Measurements from ENCODE around the gene NDUFV1.
"Not testable (repeated sequence)": the region's sequence is repeated elsewhere in the genome, so short reads cannot be mapped to it uniquely, and the experiment has no call there.

Gene NDUFV1

DNA sequence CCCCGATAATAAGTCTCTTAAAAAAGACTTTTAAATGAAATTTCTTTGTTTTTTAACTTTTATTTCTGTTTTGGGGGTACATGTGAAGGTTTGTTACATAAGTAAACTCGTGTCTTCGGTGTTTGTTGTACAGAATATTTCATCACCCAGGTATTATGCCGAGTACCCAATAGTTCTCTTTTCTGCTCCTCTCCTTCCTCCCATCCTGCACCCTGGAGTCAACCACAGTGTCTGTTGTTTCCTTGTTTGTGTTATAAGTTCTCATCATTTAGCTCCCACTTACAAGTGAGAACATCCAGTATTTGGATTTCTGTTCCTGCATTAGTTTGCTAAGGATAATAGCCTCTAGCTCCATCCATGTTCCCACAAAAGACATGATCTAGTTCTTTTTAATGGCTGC, 24.7 kb upstream of the NDUFV1 start:
- Mint-ChIP-seq H3K27me3 (ENCODE audit: low read depth) (peaks cover 20% of the 10 kb centered on the region), H3K9me3 (no peaks in the 10 kb centered on the region), H3K4me3 (peak overlapping the region; percentile 96), H3K27ac (no peak overlapping the region), H3K36me3 (ENCODE audit: low read depth) (peaks cover 19% of the 10 kb centered on the region), H3K4me1 (ENCODE audit: low read depth) (peaks cover 34% of the 10 kb centered on the region)
- DNase-seq (ENCODE audit: low spot score), result no peak

DNA sequence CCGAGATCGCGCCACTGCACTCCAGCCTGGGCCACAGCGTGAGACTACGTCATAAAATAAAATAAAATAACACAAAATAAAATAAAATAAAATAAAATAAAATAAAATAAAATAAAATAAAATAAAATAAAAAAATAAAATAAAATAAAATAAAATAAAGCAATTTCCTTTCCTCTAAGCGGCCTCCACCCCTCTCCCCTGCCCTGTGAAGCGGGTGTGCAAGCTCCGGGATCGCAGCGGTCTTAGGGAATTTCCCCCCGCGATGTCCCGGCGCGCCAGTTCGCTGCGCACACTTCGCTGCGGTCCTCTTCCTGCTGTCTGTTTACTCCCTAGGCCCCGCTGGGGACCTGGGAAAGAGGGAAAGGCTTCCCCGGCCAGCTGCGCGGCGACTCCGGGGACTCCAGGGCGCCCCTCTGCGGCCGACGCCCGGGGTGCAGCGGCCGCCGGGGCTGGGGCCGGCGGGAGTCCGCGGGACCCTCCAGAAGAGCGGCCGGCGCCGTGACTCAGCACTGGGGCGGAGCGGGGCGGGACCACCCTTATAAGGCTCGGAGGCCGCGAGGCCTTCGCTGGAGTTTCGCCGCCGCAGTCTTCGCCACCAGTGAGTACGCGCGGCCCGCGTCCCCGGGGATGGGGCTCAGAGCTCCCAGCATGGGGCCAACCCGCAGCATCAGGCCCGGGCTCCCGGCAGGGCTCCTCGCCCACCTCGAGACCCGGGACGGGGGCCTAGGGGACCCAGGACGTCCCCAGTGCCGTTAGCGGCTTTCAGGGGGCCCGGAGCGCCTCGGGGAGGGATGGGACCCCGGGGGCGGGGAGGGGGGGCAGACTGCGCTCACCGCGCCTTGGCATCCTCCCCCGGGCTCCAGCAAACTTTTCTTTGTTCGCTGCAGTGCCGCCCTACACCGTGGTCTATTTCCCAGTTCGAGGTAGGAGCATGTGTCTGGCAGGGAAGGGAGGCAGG, 23.2 kb upstream of the NDUFV1 start, which contains the start of gene GSTP1:
TSS of gene GSTP1 (plus strand) at position 566 of the 958 bp plus-strand sequence. CDS start at position 598, 32 bp downstream.
- DNase-seq (ENCODE audit: low spot score), result peak; percentile 83
- peaks cover 23% of the 10 kb centered on the region for H3K36me3 Mint-ChIP-seq (ENCODE audit: low read depth)
- peak within 1 kb of the TSS; percentile 94 for H3K27ac Mint-ChIP-seq
- H3K4me1 Mint-ChIP-seq (ENCODE audit: low read depth), result peaks cover 36% of the 10 kb centered on the region
- peak within 1 kb of the TSS; percentile 96 for H3K4me3 Mint-ChIP-seq
- peaks cover 20% of the 10 kb centered on the region for H3K27me3 Mint-ChIP-seq (ENCODE audit: low read depth)
- no peaks in the 10 kb centered on the region for H3K9me3 Mint-ChIP-seq

DNA sequence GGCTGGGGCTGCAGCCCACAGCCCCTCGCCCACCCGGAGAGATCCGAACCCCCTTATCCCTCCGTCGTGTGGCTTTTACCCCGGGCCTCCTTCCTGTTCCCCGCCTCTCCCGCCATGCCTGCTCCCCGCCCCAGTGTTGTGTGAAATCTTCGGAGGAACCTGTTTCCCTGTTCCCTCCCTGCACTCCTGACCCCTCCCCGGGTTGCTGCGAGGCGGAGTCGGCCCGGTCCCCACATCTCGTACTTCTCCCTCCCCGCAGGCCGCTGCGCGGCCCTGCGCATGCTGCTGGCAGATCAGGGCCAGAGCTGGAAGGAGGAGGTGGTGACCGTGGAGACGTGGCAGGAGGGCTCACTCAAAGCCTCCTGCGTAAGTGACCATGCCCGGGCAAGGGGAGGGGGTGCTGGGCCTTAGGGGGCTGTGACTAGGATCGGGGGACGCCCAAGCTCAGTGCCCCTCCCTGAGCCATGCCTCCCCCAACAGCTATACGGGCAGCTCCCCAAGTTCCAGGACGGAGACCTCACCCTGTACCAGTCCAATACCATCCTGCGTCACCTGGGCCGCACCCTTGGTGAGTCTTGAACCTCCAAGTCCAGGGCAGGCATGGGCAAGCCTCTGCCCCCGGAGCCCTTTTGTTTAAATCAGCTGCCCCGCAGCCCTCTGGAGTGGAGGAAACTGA, 22.4 kb upstream of the NDUFV1 start:
- peaks cover 23% of the 10 kb centered on the region for H3K36me3 Mint-ChIP-seq (ENCODE audit: low read depth)
- H3K9me3 Mint-ChIP-seq, result no peaks in the 10 kb centered on the region
- peak overlapping the region; percentile 79 for H3K27ac Mint-ChIP-seq
- peaks cover 16% of the 10 kb centered on the region for H3K27me3 Mint-ChIP-seq (ENCODE audit: low read depth)
- H3K4me1 Mint-ChIP-seq (ENCODE audit: low read depth), result peaks cover 32% of the 10 kb centered on the region
- H3K4me3 Mint-ChIP-seq, result peak overlapping the region; percentile 77
- DNase-seq (ENCODE audit: low spot score), result peak; percentile 24

DNA sequence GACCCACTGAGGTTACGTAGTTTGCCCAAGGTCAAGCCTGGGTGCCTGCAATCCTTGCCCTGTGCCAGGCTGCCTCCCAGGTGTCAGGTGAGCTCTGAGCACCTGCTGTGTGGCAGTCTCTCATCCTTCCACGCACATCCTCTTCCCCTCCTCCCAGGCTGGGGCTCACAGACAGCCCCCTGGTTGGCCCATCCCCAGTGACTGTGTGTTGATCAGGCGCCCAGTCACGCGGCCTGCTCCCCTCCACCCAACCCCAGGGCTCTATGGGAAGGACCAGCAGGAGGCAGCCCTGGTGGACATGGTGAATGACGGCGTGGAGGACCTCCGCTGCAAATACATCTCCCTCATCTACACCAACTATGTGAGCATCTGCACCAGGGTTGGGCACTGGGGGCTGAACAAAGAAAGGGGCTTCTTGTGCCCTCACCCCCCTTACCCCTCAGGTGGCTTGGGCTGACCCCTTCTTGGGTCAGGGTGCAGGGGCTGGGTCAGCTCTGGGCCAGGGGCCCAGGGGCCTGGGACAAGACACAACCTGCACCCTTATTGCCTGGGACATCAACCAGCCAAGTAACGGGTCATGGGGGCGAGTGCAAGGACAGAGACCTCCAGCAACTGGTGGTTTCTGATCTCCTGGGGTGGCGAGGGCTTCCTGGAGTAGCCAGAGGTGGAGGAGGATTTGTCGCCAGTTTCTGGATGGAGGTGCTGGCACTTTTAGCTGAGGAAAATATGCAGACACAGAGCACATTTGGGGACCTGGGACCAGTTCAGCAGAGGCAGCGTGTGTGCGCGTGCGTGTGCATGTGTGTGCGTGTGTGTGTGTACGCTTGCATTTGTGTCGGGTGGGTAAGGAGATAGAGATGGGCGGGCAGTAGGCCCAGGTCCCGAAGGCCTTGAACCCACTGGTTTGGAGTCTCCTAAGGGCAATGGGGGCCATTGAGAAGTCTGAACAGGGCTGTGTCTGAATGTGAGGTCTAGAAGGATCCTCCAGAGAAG, 21.6 kb upstream of the NDUFV1 start:
- DNase-seq (ENCODE audit: low spot score), result no peak

DNA sequence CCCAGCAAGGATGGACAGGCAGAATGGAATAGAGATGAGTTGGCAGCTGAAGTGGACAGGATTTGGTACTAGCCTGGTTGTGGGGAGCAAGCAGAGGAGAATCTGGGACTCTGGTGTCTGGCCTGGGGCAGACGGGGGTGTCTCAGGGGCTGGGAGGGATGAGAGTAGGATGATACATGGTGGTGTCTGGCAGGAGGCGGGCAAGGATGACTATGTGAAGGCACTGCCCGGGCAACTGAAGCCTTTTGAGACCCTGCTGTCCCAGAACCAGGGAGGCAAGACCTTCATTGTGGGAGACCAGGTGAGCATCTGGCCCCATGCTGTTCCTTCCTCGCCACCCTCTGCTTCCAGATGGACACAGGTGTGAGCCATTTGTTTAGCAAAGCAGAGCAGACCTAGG, 20.8 kb upstream of the NDUFV1 start:
- Mint-ChIP-seq H3K4me3 (no peak overlapping the region), H3K36me3 (ENCODE audit: low read depth) (peaks cover 23% of the 10 kb centered on the region), H3K9me3 (no peaks in the 10 kb centered on the region), H3K27me3 (ENCODE audit: low read depth) (peaks cover 8% of the 10 kb centered on the region), H3K4me1 (ENCODE audit: low read depth) (peaks cover 25% of the 10 kb centered on the region), H3K27ac (peak overlapping the region; percentile 23)
- DNase-seq (ENCODE audit: low spot score), result no peak

More for the DNA sequence above, 21.6 kb upstream of the NDUFV1 start:
- H3K4me1 Mint-ChIP-seq (ENCODE audit: low read depth), result peaks cover 25% of the 10 kb centered on the region
- H3K27ac Mint-ChIP-seq, result peak overlapping the region; percentile 67
- H3K27me3 Mint-ChIP-seq (ENCODE audit: low read depth), result peaks cover 11% of the 10 kb centered on the region
- H3K4me3 Mint-ChIP-seq, result peak overlapping the region; percentile 77
- H3K9me3 Mint-ChIP-seq, result no peaks in the 10 kb centered on the region
- H3K36me3 Mint-ChIP-seq (ENCODE audit: low read depth), result peaks cover 23% of the 10 kb centered on the region

DNA sequence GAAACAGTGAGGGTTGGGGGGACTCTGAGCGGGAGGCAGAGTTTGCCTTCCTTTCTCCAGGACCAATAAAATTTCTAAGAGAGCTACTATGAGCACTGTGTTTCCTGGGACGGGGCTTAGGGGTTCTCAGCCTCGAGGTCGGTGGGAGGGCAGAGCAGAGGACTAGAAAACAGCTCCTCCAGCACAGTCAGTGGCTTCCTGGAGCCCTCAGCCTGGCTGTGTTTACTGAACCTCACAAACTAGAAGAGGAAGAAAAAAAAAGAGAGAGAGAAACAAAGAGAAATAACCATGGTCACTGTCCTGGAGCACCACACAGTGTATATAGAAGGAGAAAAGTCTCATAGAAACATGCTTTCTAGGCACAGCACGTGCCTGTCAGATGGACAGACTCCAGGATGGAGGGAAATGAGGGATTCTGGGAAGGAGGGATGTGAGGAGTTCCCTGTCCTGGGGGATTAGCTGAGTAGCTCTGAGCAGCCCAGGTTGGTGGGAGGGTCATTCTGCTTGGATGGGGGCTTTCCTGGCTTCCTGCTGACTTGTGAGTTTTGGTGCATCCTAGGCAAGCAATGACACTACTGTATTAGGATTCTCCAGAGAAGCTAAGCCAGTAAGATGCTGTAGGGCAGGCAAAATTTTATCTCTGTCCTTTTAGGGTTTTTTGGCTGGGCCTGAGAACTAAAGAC, 20.0 kb upstream of the NDUFV1 start:
- DNase-seq (ENCODE audit: low spot score), result no peak
- Mint-ChIP-seq H3K27me3 (ENCODE audit: low read depth) (peaks cover under 1% of the 10 kb centered on the region), H3K27ac (no peak overlapping the region), H3K36me3 (ENCODE audit: low read depth) (peaks cover 23% of the 10 kb centered on the region), H3K4me3 (no peak overlapping the region), H3K4me1 (ENCODE audit: low read depth) (peaks cover 25% of the 10 kb centered on the region), H3K9me3 (no peaks in the 10 kb centered on the region)

DNA sequence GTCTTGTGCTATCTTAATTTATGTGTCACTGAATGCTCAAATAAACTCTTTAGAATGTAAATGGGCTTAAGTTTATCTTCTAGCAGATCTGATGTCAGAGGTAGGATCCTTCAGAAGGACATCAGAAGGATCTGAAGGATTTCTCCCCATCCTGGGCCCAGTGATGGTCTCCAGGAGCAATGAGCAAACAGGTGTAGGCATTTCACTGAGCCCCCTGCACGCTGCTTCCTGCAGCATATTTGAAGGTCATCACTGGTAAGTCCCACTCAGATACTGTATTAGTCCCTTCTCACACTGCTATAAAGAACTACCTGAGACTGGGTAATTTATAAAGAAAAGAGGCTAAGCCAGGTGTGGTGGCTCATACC, 18.6 kb upstream of the NDUFV1 start:
- H3K9me3 Mint-ChIP-seq, result no peaks in the 10 kb centered on the region
- H3K4me3 Mint-ChIP-seq, result no peak overlapping the region
- no peak for DNase-seq (ENCODE audit: low spot score)
- peaks cover 1% of the 10 kb centered on the region for H3K27me3 Mint-ChIP-seq (ENCODE audit: low read depth)
- peaks cover 23% of the 10 kb centered on the region for H3K36me3 Mint-ChIP-seq (ENCODE audit: low read depth)
- H3K27ac Mint-ChIP-seq, result no peak overlapping the region
- H3K4me1 Mint-ChIP-seq (ENCODE audit: low read depth), result peaks cover 19% of the 10 kb centered on the region

DNA sequence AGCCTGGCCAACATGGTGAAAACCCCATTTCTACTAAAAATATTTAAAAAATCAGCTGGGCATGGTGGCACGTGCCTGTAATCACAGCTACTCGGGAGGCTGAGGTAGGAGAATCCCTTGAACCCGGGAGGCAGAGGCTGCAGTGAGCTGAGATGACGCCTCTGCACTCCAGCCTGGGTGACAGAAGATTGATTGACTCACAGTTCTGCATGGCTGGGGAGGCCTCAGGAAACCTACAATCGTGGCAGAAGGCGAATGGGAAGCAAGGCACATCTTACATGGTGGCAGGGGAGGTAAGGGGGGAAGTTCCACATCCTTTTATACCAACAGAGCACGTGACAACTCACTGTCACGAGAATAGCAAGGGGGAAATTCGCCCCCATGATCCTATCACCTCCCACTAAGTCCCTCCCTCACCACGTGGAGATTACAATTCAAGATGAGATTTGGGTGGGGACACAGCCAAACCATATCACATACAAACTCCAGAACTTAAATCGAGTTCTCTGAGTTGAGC, 17.8 kb upstream of the NDUFV1 start:
- H3K4me3 Mint-ChIP-seq; H3K9me3 Mint-ChIP-seq; H3K27me3 Mint-ChIP-seq (ENCODE audit: low read depth); DNase-seq (ENCODE audit: low spot score); H3K27ac Mint-ChIP-seq: not testable (repeated sequence)
- Mint-ChIP-seq H3K36me3 (ENCODE audit: low read depth) (peaks cover 22% of the 10 kb centered on the region), H3K4me1 (ENCODE audit: low read depth) (peaks cover 16% of the 10 kb centered on the region)

DNA sequence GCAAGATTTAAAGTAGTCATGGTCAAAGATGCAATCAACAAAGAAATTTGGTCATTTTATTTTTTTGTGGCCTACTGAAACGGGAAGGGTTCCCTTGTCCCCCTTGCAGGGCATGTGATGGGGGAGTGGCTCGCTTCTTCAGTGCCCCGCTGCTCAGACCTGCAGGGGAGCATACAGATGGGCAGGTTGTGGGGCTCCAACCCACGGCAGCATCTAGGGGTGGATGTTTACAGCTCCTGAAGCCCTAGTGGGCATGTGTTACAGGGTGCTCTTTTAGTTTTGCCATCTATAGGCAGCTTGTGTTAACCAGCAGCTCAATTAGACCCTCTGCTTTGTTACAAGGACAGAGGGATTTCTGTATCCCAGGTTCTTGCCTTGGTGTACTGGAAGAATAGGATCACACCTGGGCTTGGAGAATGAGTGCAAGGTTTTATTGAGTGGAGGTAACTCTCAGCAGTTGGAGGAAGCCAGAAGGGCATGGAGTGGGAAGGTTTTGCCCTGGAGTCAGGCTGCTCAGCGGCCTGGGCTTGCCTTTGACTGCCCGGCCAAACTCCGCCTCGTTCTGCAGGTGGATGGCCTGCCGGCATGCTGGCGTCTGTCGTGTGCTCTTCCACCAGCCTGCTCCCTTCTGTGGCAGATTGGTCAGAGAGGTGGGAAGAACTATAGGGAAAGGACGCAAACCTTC, 13.7 kb upstream of the NDUFV1 start:
- Mint-ChIP-seq H3K9me3 (peaks cover 4% of the 10 kb centered on the region), H3K4me1 (ENCODE audit: low read depth) (no peaks in the 10 kb centered on the region), H3K4me3 (no peak overlapping the region), H3K27me3 (ENCODE audit: low read depth) (peaks cover 13% of the 10 kb centered on the region), H3K36me3 (ENCODE audit: low read depth) (no peaks in the 10 kb centered on the region), H3K27ac (no peak overlapping the region)
- no peak for DNase-seq (ENCODE audit: low spot score)

DNA sequence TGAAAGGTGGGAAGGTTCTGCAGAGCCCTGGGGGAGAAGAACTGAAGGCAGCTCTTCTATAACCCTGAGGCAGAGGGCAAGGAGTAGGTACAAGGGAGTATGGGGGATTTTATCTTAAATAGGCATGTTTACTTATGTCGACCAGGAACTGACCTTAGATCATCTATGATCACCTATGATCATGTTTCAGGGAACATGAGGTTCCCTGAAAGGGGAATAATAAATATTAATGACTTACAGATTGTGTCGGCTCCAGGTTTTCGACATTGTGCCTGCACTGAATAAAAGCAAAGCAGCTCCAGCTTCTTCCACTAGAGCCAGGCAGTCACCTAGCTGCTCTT, 13.2 kb upstream of the NDUFV1 start:
- peaks cover 13% of the 10 kb centered on the region for H3K27me3 Mint-ChIP-seq (ENCODE audit: low read depth)
- H3K4me3 Mint-ChIP-seq, result no peak overlapping the region
- DNase-seq (ENCODE audit: low spot score), result no peak
- H3K27ac Mint-ChIP-seq, result no peak overlapping the region
- H3K4me1 Mint-ChIP-seq (ENCODE audit: low read depth), result no peaks in the 10 kb centered on the region
- H3K9me3 Mint-ChIP-seq, result peaks cover 4% of the 10 kb centered on the region
- no peaks in the 10 kb centered on the region for H3K36me3 Mint-ChIP-seq (ENCODE audit: low read depth)

DNA sequence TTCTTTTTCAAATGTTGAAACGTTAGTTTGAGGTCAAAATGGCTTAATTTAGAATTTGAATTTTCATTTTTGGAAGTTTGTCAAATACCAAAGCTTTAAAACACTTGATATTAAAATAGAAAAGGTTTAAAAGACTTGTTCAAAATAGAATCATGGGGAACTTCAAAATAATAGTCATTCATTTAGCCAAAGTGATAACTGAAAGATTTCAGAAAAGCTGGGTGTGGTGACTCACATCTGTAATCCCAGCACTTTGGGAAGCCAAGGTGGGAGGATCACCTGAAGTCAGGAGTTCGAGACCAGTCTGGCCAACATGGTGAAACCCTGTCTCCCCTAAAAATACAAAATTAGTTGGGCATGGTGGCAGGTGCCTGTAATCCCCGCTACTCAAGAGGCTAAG, 12.3 kb upstream of the NDUFV1 start:
- DNase-seq (ENCODE audit: low spot score), result no peak
- no peaks in the 10 kb centered on the region for H3K36me3 Mint-ChIP-seq (ENCODE audit: low read depth)
- peaks cover 4% of the 10 kb centered on the region for H3K9me3 Mint-ChIP-seq
- H3K4me3 Mint-ChIP-seq, result no peak overlapping the region
- peaks cover 18% of the 10 kb centered on the region for H3K27me3 Mint-ChIP-seq (ENCODE audit: low read depth)
- H3K4me1 Mint-ChIP-seq (ENCODE audit: low read depth), result peaks cover 2% of the 10 kb centered on the region
- H3K27ac Mint-ChIP-seq, result no peak overlapping the region

DNA sequence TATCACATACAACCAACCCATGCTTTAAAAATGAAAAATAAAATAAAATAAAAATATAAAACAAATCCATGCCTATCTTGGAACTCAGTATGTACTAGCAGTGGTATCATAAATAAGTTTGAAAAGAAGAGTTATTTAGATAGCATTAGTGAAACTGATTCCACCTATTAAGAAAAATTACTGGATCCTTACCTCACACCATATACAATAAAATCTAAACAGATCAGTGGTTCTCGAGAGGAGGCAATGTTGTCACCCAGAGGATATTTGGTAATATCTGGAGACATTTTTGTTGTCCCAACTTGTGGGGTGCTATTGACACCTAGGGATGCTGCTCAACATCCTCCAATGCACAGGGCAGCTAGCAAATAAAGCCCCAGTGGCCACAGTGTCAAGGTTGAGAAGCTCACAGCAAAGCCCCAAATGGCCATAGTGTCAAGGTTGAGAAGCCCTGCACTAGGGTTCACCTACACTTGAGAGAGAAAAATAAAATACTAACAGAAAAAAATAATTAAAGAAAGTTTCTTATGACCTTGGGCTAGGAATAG, 9.9 kb upstream of the NDUFV1 start:
- Mint-ChIP-seq H3K9me3 (peaks cover 4% of the 10 kb centered on the region), H3K4me1 (ENCODE audit: low read depth) (peaks cover 12% of the 10 kb centered on the region), H3K4me3 (no peak overlapping the region)

More for the DNA sequence above, 9.9 kb upstream of the NDUFV1 start:
- no peak overlapping the region for H3K27ac Mint-ChIP-seq
- H3K27me3 Mint-ChIP-seq (ENCODE audit: low read depth), result peaks cover 36% of the 10 kb centered on the region
- no peak for DNase-seq (ENCODE audit: low spot score)
- H3K36me3 Mint-ChIP-seq (ENCODE audit: low read depth), result no peaks in the 10 kb centered on the region
